A549 (cell line): ENCODE data around the gene AFF3. TPM values are rescaled to one million over a fixed set of nuclear protein-coding genes. Genes with fewer than 3 reads are reported as not detected.

ENCODE experiments used
- ATAC-seq, 2 experiments: fragments of 200-7000 bp in 1 of 2; fragments of >200 bp in 1 of 2; cut with Nextera tagmentation in 1 of 2; cut with Tn5 transposase in 1 of 2; 3 replicates each; pipeline versions ENCODE4 v1.8.0 to v1.9.1; 2018 to 2020; ENCODE audit warnings: mild to moderate bottlenecking in 1 of 2, moderate library complexity in 1 of 2
- CTCF ChIA-PET: fragments of 300-600 bp; sonication (Branson Sonifier 250); formaldehyde crosslinking; extraction: SDS; loops from one replicate; lab custom pipeline; 2021; ENCODE audit warnings: antibody characterized with exemption, inconsistent platforms; lab: Yijun Ruan, JAX
- POLR2A ChIA-PET: fragments of 350-600 bp; formaldehyde crosslinking; extraction: SDS; loops from one replicate; lab custom pipeline; 2021; ENCODE audit warnings: antibody characterized with exemption, inconsistent platforms; lab: Yijun Ruan, JAX
- DNase-seq, 2 experiments: peaks; one replicate each; pipeline versions ENCODE4 v3.0.0 to v3.0.0-alpha.2; 2011 to 2016; ENCODE audit warnings: low read depth in 1 of 2, low spot score in 1 of 2
- FAIRE-seq: peaks from 2 replicates; lab custom pipeline; 2011; peaks lifted over from hg19 to GRCh38; lab: Jason Lieb, UNC
- H3K27ac ChIP-seq, 2 experiments: fragments of >200 bp; sonication (Bioruptor Twin); formaldehyde crosslinking; 3 replicates each; pipeline ENCODE4 v1.5.1; 2016 to 2017
- H3K4me1 ChIP-seq: fragments of >200 bp; sonication (Bioruptor Twin); formaldehyde crosslinking; 3 replicates; pipeline ENCODE4 v1.6.1; 2016
- H3K4me2 ChIP-seq: fragments of >200 bp; sonication (Bioruptor Twin); formaldehyde crosslinking; 3 replicates; pipeline ENCODE4 v1.6.1; 2016
- H3K4me3 ChIP-seq: fragments of >200 bp; sonication (Bioruptor Twin); formaldehyde crosslinking; 3 replicates; pipeline ENCODE4 v1.5.1; 2016
- H3K9me3 ChIP-seq: fragments of >200 bp; sonication (Bioruptor Twin); formaldehyde crosslinking; 3 replicates; pipeline ENCODE4 v1.6.1; 2016
- CBX8 ChIP-seq: fragments of 200-600 bp; sonication (generic); IDR thresholded peaks from 2 replicates; pipeline ENCODE4 v1.6.1; 2016
- CHD4 ChIP-seq: fragments of 200-600 bp; sonication (generic); IDR thresholded peaks from 2 replicates; pipeline ENCODE4 v1.6.1; 2016; ENCODE audit warnings: antibody characterized with exemption, mild to moderate bottlenecking, borderline replicate concordance
- EHMT2 ChIP-seq: fragments of 200-600 bp; sonication (generic); IDR thresholded peaks from 2 replicates; pipeline ENCODE4 v1.6.1; 2016; ENCODE audit warnings: antibody characterized with exemption, low read depth, mild to moderate bottlenecking, moderate library complexity
- EP300 ChIP-seq, 2 experiments: fragments of >200 bp; sonication (Bioruptor Twin); formaldehyde crosslinking; IDR thresholded peaks; 2 replicates in 1 of 2; 3 replicates in 1 of 2; pipeline ENCODE4 v1.6.1; 2016 to 2017
- FOSL2 ChIP-seq, 2 experiments: fragments of 450-650 bp in 1 of 2; fragments of >200 bp in 1 of 2; sonication (Bioruptor Twin) in 1 of 2; formaldehyde crosslinking; IDR thresholded peaks; 2 replicates each; pipeline versions ENCODE4 v1.5.0 to v1.6.1; 2016 to 2020; ENCODE audit warnings: mild to moderate bottlenecking in 1 of 2, moderate library complexity in 1 of 2
- FOXS1 ChIP-seq: fragments of 250-450 bp; sonication (Bioruptor Pico); IDR thresholded peaks from 2 replicates; pipeline ENCODE4 v1.5.0; 2020; ENCODE audit warnings: mild to moderate bottlenecking, moderate library complexity
- GATA3 ChIP-seq: IDR thresholded peaks from 2 replicates; pipeline ENCODE4 v1.6.1; 2012; ENCODE audit warnings: borderline replicate concordance
- HEYL ChIP-seq: fragments of 250-450 bp; sonication (Bioruptor Pico); IDR thresholded peaks from 2 replicates; pipeline ENCODE4 v1.8.0; 2021; ENCODE audit warnings: mild to moderate bottlenecking, moderate library complexity
- HOXB5 ChIP-seq: fragments of 250-450 bp; sonication (Bioruptor Pico); IDR thresholded peaks from 2 replicates; pipeline ENCODE4 v1.5.0; 2020; ENCODE audit warnings: mild to moderate bottlenecking, moderate library complexity
- KDM5A ChIP-seq: fragments of 200-600 bp; sonication (generic); IDR thresholded peaks from 2 replicates; pipeline ENCODE4 v1.6.1; 2016; ENCODE audit warnings: antibody characterized with exemption, mild to moderate bottlenecking
- MAZ ChIP-seq: fragments of 150-350 bp; IDR thresholded peaks from 2 replicates; pipeline ENCODE4 v1.6.1; 2014; ENCODE audit warnings: antibody characterized with exemption, low read depth, low read length, borderline replicate concordance
- NFE2L2 ChIP-seq: fragments of 150-350 bp; conservative IDR thresholded peaks from 2 replicates; pipeline ENCODE4 v1.6.1; 2014; ENCODE audit warnings: low read length
- POLR2A ChIP-seq: IDR thresholded peaks from 2 replicates; pipeline ENCODE4 v1.6.1; 2012; ENCODE audit warnings: mild to moderate bottlenecking, low read length
- POLR2AphosphoS2 ChIP-seq: conservative IDR thresholded peaks from 2 replicates; pipeline ENCODE4 v1.6.1; 2012; ENCODE audit warnings: low read length, improper control_type of control experiment, inconsistent platforms
- RAD21 ChIP-seq, 2 experiments: fragments of >200 bp in 1 of 2; sonication (Bioruptor Twin) in 1 of 2; formaldehyde crosslinking in 1 of 2; IDR thresholded peaks in 1 of 2; conservative IDR thresholded peaks in 1 of 2; 2 replicates in 1 of 2; 3 replicates in 1 of 2; pipeline ENCODE4 v1.6.1; 2012 to 2018; ENCODE audit warnings: inconsistent platforms in 1 of 2
- RCOR1 ChIP-seq: fragments of 150-350 bp; IDR thresholded peaks from 2 replicates; pipeline ENCODE4 v1.6.1; 2014; ENCODE audit warnings: antibody characterized with exemption, low read length, low read depth
- RFX5 ChIP-seq: fragments of 450-650 bp; IDR thresholded peaks from 2 replicates; pipeline ENCODE4 v1.7.1; 2014; ENCODE audit warnings: antibody characterized with exemption, mild to moderate bottlenecking, moderate library complexity
- RNF2 ChIP-seq: fragments of 200-600 bp; sonication (generic); IDR thresholded peaks from 2 replicates; pipeline ENCODE4 v1.6.1; 2016; ENCODE audit warnings: low read depth, mild to moderate bottlenecking, antibody characterized with exemption, moderate library complexity, borderline replicate concordance
- SREBF2 ChIP-seq: fragments of 450-650 bp; IDR thresholded peaks from 2 replicates; pipeline ENCODE4 v1.6.1; 2014; ENCODE audit warnings: mild to moderate bottlenecking, moderate library complexity
- TP53 ChIP-seq: fragments of 250-450 bp; sonication (Bioruptor Pico); IDR thresholded peaks from 2 replicates; pipeline ENCODE4 v1.5.0; 2021; ENCODE audit warnings: mild to moderate bottlenecking, moderate library complexity
- ZNF302 ChIP-seq: fragments of 250-450 bp; sonication (Bioruptor Pico); IDR thresholded peaks from 2 replicates; pipeline ENCODE4 v1.9.0; 2021; ENCODE audit warnings: inconsistent platforms, mild to moderate bottlenecking, moderate library complexity
- WGBS: methylation state at CpG from one replicate; pipeline ENCODE4 v1.1.6; 2017; ENCODE audit errors: missing lambda C conversion rate; 5-methylcytosine and 5-hydroxymethylcytosine counted together
- polyA plus RNA-seq, 4 experiments: library from polyadenylated mRNA; depleted of rRNA in 3 of 4; stranded (reverse); fragments of >200 nt; fragmentation: RNase III in 1 of 4; extraction: RNeasy Plus Mini Kit Qiagen cat#74134 plus additional on column Dnase treatment in 1 of 4; gene quantifications; 2 replicates in 3 of 4; 3 replicates in 1 of 4; pipeline ENCODE4 v1.2.3, GENCODE V29; 2011 to 2017
- TF ChIP-seq, protein P1 (sequence below): fragments of 200-600 bp; sonication (generic); IDR thresholded peaks from 2 replicates; pipeline ENCODE4 v1.6.1; 2016; ENCODE audit warnings: antibody characterized with exemption, mild to moderate bottlenecking, moderate library complexity
- TF ChIP-seq, protein P2 (sequence below): fragments of 250-450 bp; sonication (Bioruptor Pico); IDR thresholded peaks from 2 replicates; pipeline ENCODE4 v1.5.0; 2021; ENCODE audit warnings: mild to moderate bottlenecking, moderate library complexity, borderline replicate concordance
- TF ChIP-seq, protein P3 (sequence below): IDR thresholded peaks from 2 replicates; pipeline ENCODE4 v1.6.1; 2012; ENCODE audit warnings: low read depth, borderline replicate concordance
- TF ChIP-seq, protein P4 (sequence below): fragments of >200 bp; sonication (Bioruptor Twin); formaldehyde crosslinking; IDR thresholded peaks from 3 replicates; pipeline ENCODE4 v1.6.1; 2016
- TF ChIP-seq, protein P5 (sequence below): fragments of 450-650 bp; IDR thresholded peaks from 2 replicates; pipeline ENCODE4 v1.6.1; 2014; ENCODE audit warnings: antibody characterized with exemption

AFF3 gene
- polyA plus RNA-seq, 2 of the 4 experiments (the other 2 are of a cell fraction) = not detected

DNA sequence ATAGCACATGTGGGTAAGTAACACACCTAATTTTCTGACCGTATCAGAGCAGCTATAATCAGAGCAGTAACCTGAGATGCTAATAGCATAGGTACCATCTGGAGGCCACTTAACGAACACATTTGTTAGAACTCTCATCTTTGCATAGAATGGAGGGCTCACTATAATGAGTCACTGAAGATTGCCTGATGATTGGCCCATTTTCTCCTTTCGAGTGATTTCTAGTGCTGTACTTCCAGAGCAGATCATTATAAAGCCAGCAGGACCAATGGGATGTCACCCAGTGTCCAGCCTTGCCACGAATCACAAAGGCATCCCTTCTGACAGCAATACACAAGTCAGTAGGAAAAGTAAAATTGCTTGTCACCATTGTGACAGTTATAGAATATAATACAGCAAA is 570.9 kb downstream of the AFF3 start:
- FAIRE-seq = no peak
- TF ChIP-seq, protein P1, sequence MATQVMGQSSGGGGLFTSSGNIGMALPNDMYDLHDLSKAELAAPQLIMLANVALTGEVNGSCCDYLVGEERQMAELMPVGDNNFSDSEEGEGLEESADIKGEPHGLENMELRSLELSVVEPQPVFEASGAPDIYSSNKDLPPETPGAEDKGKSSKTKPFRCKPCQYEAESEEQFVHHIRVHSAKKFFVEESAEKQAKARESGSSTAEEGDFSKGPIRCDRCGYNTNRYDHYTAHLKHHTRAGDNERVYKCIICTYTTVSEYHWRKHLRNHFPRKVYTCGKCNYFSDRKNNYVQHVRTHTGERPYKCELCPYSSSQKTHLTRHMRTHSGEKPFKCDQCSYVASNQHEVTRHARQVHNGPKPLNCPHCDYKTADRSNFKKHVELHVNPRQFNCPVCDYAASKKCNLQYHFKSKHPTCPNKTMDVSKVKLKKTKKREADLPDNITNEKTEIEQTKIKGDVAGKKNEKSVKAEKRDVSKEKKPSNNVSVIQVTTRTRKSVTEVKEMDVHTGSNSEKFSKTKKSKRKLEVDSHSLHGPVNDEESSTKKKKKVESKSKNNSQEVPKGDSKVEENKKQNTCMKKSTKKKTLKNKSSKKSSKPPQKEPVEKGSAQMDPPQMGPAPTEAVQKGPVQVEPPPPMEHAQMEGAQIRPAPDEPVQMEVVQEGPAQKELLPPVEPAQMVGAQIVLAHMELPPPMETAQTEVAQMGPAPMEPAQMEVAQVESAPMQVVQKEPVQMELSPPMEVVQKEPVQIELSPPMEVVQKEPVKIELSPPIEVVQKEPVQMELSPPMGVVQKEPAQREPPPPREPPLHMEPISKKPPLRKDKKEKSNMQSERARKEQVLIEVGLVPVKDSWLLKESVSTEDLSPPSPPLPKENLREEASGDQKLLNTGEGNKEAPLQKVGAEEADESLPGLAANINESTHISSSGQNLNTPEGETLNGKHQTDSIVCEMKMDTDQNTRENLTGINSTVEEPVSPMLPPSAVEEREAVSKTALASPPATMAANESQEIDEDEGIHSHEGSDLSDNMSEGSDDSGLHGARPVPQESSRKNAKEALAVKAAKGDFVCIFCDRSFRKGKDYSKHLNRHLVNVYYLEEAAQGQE = no peak
- TF ChIP-seq FOSL2 (IDR thresholded peaks at IDR 0.05) (no peak), FOSL2 (CRISPR knock-in tag; IDR thresholded peaks at IDR 0.05) (no peak), RAD21 (conservative IDR thresholded peaks at IDR 0.05 in 1 of 2, IDR thresholded peaks at IDR 0.05 in 1 of 2) (no peak), POLR2AphosphoS2 (no peak), EHMT2 (no peak), HOXB5 (CRISPR knock-in tag) (no peak)
- TF ChIP-seq, protein P2, sequence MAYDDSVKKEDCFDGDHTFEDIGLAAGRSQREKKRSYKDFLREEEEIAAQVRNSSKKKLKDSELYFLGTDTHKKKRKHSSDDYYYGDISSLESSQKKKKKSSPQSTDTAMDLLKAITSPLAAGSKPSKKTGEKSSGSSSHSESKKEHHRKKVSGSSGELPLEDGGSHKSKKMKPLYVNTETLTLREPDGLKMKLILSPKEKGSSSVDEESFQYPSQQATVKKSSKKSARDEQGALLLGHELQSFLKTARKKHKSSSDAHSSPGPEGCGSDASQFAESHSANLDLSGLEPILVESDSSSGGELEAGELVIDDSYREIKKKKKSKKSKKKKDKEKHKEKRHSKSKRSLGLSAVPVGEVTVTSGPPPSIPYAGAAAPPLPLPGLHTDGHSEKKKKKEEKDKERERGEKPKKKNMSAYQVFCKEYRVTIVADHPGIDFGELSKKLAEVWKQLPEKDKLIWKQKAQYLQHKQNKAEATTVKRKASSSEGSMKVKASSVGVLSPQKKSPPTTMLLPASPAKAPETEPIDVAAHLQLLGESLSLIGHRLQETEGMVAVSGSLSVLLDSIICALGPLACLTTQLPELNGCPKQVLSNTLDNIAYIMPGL (CRISPR knock-in tag) = no peak
- TF ChIP-seq, all 56 proteins: peak for 0
- DNase-seq = no peak
- Histone ChIP-seq H3K9me3 (no peaks in the 10 kb centered on the region), H3K27ac (no peak overlapping the region), H3K4me3 (no peak overlapping the region), H3K4me2 (no peak overlapping the region), H3K4me1 (no peaks in the 10 kb centered on the region)
- ChIA-PET POLR2A (no interaction called here), CTCF (interaction anchor here (1.7 to 3.8 kb wide), 2 partner anchors 13 kb away, joined by 4 to 22 read pairs; no protein-coding TSS in a partner anchor)
- ATAC-seq = no peak
- WGBS = 4% methylated on average over 4 of the region's 4 CpGs

DNA sequence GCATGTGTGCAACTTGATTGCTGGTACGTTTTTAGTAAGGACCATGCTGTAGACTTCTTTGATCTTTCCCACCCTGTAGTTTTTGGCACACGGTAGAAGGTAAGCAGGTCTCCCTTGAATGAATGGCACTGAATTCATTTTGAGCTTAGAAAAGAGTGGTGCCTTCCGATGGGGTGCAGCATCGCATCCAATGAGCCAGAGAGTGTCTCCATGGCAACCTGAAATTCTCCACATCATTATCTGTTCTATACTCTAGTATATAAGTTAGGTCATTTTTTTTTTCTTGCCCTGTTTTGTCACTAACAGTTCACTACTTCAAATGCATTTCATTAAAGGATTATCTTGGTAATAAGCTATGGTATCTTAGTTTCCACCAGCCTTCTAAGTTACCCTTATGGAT is 571.4 kb downstream of the AFF3 start:
- WGBS = 35% methylated on average over 4 of the region's 4 CpGs

More for the DNA sequence above, 571.4 kb downstream of the AFF3 start:
- Histone ChIP-seq H3K9me3 (no peaks in the 10 kb centered on the region), H3K27ac (no peak overlapping the region), H3K4me2 (no peak overlapping the region), H3K4me1 (no peaks in the 10 kb centered on the region), H3K4me3 (no peak overlapping the region)
- CTCF ChIA-PET = interaction anchor here (1.7 to 3.8 kb wide), 2 partner anchors 13 kb away, joined by 4 to 22 read pairs; no protein-coding TSS in a partner anchor
- TF ChIP-seq EP300 (IDR thresholded peaks at IDR 0.05) = no peak
- TF ChIP-seq, protein P3, sequence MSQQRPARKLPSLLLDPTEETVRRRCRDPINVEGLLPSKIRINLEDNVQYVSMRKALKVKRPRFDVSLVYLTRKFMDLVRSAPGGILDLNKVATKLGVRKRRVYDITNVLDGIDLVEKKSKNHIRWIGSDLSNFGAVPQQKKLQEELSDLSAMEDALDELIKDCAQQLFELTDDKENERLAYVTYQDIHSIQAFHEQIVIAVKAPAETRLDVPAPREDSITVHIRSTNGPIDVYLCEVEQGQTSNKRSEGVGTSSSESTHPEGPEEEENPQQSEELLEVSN = no peak
- TF ChIP-seq CHD4 = no peak
- no peak for TF ChIP-seq ZNF302
- no peak for TF ChIP-seq CBX8
- no peak for TF ChIP-seq NFE2L2
- no peak for TF ChIP-seq RNF2
- TF ChIP-seq HEYL (CRISPR knock-in tag) = no peak
- TF ChIP-seq MAZ = no peak
- TF ChIP-seq FOXS1 = no peak
- TF ChIP-seq RFX5 = no peak
- TF ChIP-seq SREBF2 = no peak
- TF ChIP-seq, protein P4, sequence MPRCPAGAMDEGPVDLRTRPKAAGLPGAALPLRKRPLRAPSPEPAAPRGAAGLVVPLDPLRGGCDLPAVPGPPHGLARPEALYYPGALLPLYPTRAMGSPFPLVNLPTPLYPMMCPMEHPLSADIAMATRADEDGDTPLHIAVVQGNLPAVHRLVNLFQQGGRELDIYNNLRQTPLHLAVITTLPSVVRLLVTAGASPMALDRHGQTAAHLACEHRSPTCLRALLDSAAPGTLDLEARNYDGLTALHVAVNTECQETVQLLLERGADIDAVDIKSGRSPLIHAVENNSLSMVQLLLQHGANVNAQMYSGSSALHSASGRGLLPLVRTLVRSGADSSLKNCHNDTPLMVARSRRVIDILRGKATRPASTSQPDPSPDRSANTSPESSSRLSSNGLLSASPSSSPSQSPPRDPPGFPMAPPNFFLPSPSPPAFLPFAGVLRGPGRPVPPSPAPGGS = no peak
- no peak for TF ChIP-seq POLR2A
- TF ChIP-seq TP53 (CRISPR knock-in tag) = no peak
- TF ChIP-seq KDM5A = no peak
- TF ChIP-seq RCOR1 = no peak
- TF ChIP-seq, protein P5, sequence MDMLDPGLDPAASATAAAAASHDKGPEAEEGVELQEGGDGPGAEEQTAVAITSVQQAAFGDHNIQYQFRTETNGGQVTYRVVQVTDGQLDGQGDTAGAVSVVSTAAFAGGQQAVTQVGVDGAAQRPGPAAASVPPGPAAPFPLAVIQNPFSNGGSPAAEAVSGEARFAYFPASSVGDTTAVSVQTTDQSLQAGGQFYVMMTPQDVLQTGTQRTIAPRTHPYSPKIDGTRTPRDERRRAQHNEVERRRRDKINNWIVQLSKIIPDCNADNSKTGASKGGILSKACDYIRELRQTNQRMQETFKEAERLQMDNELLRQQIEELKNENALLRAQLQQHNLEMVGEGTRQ = no peak
- TF ChIP-seq, protein P2 (CRISPR knock-in tag) = no peak
- TF ChIP-seq GATA3 = no peak
- ATAC-seq (no peak), DNase-seq (no peak), FAIRE-seq (no peak)
- POLR2A ChIA-PET = no interaction called here
